NCI-H510A treated with DMSO at 0.1 percent for 48 hours (cell line): ENCODE measurements around the gene KLK2.

Experiments used
- DNase-seq: peaks from one replicate; lab custom pipeline; 2025; lab: John Stamatoyannopoulos, UW

The KLK2 gene

GRCh38 chr19:50924586-50924985, 51.3 kb downstream of the KLK2 start:
- DNase-seq = no peak

DNA sequence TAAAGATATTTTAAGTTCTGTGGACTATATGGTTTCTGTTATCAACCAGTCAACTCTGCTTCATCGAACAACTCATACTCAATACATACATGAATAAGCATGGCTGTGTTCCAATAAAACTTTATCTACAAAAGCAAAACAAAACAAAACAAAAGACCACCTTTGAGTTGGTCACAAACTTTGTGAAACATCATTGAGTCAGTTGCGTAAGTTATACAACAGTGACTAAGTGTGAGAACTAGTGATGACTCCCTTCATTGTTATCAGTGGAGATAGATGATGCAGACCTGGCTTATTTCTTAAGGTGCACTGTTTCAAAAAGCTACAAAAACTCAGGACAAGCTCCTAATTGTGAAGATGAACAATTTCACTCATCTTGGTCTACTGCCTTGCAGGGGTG, 52.5 kb downstream of the KLK2 start:
- DNase-seq = no peak

GRCh38 chr19:50926144-50926543, 52.9 kb downstream of the KLK2 start:
- DNase-seq = no peak

- DNase-seq = no peak
These were observed 55.6 kb downstream of the KLK2 start for GRCh38 chr19:50928831-50929230.
